ENCODE measurements around the gene PTPRG. TPM values are rescaled to one million over a fixed set of nuclear protein-coding genes. Genes with fewer than 3 reads are reported as not detected.

Gene PTPRG
- polyA plus RNA-seq, 3 donors: 78.2 to 84.6 (median 83.3) TPM

DNA sequence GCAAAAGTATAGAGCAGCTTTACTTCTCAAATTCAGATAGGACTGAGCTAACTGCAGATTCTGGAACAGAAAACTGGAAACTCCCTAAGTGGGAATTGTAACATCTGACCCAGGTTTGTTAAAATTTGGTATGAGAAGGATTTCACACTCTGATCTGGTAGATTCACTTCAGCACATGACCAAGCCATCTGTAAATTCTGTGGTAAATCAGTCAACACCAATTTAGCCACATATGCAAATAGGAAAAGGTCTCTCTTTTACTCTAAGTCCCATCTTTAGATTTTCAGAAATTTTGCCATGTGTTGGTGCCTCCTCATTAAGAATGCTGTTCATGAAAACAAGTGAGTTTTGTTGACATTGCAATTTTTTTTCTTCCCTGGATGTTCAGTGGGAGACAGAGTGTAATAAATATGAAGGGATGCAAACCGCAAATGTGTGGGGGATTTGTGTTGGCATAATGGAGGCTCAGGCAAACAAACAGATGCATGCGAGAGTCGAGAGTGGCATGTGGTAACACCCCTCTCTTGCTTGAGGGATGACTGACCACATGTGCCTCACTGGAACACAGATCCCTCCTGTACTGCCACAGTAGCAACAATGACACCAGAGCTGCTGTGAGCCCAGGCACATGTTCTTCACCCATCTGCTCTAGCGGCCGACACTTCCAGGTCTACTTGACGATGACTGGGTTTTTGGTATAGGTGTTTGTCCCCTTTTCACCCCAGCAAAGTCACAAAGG is 665.4 kb downstream of the PTPRG start:
- DNase-seq: no peak

DNA sequence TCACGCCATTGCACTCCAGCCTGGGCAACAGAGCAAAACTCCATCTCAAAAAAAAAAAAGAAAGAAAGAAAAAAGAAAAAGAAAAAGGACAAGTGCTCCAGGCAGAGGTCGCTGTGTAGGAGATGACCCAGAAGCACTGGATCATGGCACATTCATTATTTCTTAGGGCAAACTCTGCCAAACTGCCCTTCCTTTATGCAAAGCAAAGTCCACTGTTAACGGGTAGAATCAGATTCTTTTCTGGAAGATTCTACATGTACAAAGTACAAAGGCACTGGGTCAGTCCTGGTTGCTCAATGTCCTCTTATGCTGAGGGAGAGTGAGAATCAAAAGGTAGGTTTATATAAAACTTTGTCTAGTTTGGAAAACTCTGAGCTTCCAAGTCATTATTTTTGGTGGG is 667.1 kb downstream of the PTPRG start:
- DNase-seq: no peak

- no peak for DNase-seq
These were observed 667.8 kb downstream of the PTPRG start for GRCh38 chr3:62229211-62229610.

GRCh38 chr3:62229908-62230307 is 668.5 kb downstream of the PTPRG start:
- no peak for DNase-seq

GRCh38 chr3:62233065-62233464 is 671.7 kb downstream of the PTPRG start:
- DNase-seq: no peak

DNA sequence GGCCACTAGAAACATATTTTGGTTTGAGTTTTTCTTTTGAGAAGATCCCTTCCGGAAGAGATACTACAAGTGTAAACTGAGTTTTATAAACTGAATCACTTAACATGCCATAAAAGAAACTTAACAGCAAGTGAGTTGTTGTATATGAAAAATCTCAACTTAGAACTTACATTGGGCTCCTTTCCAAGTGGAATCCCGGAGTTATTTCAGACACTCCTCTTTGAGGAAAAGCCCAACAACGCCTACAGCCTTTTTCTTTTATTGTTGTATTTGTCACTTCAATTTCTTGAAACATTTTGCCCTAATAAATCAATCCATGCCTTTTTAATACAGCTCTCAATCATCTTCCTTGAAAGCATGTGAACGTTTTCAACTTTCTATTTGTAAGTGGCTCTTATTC is 674.6 kb downstream of the PTPRG start:
- no peak for DNase-seq

DNA sequence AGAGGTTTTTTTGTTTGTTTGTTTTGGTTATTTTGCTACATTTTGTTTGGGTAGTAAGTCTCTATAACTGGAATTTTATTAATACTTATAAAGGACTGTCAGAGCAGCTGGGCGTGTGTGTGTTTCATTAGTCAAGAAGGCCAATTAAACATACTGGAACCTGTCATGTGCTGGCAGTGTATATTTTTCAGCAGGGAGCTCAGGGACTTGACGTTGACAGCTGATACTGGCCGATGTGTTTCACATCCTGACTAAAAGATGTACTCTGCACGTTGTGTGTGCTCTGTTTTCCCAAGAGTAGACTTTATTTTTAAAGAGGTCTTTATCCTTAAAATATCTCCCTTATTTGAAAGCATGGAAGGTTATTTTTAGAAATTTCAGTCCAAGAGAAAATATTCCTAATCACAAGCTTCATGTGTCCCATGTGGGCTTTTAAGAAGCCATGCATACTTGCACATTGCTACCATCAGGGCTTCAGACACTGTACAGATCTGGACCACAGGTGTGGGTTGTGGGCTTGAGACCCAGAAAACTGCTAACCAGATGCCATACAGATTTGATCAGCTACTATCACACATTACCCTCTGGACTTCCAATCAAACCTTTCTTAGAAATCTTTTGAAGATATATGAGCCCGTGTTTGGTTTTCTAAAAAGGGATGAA is 676.0 kb downstream of the PTPRG start:
- DNase-seq: no peak

GRCh38 chr3:62238003-62238402 is 676.6 kb downstream of the PTPRG start:
- DNase-seq: no peak

- DNase-seq: no peak
These were observed 677.1 kb downstream of the PTPRG start for GRCh38 chr3:62238431-62238830.

DNA sequence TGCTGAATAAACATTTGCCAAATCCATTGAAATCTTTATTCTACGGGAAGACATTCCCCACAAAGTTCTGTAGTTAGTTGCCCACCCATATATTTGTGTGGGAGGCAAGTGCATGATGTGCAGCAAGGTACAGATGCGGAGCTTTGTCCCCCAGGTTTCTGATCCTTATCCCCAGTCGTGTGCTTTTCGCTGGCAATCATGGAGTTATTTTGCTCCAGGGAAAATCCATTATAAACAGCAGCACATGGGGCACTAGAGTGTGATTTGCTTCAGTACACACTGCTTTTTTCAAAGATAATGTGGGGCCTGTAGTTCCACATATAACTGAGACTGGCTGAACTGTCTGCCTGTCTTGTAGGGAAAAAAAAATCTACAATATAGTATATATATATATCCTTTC is 679.9 kb downstream of the PTPRG start:
- no peak for DNase-seq

DNA sequence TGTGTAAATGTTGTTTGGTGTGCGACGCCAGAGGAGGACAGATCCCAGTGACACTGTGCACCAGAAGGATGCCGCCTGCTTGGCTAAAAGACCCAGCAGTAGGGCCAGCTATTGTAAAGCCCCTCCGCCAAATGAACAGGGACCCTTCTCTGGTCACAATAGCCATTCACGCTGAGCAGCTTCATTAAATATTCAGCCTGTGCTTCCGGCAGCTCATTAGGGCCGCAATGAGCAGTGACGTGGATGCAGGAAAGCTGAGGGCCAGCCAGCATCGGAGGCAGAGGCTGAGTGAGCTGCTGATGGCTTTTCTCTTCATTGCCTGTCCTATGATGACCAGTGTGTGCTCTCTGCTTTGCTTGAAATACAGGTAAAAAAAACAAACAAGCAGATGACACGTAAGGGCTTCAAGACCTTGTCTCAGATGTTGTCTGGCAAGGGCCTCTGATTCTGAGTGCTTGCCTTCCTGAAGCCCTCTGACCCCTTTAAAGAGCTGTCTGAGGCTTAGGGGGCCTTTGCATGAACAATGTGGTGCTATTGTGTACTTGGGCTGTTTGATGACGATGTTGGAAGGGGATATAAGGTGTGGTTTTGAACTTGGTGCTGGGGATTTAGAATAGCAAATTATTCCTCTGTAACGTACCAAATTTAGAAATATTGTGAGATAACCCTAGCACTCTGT is 681.6 kb downstream of the PTPRG start:
- DNase-seq: no peak

DNA sequence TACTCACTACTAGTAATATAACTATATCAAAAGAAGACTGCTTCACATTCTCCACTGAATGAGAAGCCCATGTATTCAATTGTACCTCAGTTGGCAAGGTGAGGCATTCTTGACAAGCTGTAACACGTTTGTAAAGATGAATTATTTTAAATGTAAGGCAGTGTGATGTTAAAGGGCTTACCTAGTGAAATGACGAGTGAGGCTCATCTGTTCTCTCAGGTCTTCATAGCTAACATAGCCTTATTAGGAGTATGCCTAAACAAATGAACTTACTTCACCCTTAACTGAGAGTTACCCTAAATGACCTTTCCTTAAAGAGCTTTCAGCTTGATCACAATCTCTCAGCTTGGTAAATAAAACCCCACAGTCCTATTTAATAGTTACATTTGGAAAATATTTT is 684.7 kb downstream of the PTPRG start:
- DNase-seq: no peak

DNA sequence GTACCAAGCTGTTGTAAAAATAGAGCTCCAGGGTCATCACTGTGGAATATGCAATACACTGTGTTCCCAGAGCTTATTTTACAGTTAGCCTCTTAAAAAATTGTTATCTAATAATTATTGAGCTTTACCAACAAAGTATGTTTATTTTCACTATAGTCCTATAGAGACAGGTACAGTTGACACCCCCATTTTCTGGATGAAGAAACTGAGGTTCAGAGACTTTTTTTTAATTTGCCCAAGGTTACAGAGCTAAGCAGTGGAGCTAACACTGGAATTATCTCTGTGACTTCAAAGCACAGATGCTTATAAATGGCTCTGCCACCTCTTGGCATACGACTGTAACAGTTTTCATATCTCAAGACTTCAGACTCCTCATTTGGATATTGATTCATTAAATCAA is 685.6 kb downstream of the PTPRG start:
- DNase-seq: no peak

DNA sequence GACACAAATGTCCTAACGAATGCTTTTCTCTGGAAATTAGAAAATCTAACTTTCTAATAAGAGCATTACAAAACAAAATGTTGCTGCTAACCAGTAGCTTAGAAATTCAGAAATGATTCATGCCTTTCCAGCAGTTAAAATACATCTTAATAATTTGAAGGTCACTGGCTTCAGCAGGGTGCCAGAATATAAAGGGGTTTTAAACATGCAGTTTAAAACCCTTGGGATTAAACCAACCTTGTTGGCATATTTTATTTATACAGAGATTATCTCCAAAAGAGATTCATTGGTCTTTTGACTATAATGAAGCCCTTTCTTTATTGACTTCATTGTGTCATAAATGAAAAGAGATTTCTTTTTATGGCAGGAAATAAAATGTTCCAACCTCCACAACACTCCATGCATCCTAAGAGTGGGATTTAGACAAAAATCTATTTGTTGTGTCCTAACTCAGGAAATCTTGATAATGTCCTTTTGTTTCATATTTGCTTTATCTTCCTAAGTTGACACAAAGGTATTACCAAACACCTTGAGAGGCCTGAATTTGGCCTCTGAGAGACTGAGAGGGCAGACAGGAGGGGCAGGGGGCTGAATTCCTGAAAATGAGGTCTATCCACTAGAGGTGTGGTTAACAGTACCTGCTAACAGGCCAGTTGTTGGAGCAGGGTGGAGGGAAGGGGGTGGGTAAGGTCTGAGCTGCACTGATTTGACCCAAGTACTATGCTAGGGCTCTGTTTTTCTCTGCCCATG is 687.5 kb downstream of the PTPRG start:
- DNase-seq: no peak

- DNase-seq: no peak
These were observed 688.1 kb downstream of the PTPRG start for GRCh38 chr3:62249484-62249776.

DNA sequence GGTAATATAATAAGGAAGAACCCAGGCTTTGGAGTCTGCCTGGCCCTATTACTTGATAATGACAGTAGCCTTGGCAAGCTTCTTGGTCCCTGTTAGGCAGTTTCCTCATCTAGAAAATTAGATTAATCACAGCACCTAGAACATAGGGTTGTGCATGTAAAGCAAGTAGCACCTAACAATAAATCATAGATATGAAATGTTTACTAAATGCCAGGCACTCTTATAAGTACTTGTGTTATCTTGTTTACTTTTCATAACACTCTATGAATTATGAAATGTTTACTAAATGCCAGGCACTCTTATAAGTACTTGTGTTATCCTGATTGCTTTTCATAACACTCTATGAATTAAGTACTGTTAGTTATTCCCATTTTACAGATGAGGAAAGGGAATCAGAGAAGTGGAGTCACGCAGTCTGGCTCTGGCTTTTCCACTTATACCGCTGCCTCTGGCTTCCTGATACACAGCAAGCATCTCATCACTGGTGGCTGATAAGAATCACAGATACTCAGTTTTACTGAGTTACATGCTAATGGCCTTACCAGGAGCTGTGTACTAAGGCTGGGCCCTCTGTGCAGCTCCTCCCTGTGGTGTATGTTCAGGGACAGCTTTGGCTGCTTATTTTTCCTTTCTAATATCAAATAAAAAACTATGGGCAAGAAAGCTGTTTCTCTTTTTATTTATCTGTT is 688.6 kb downstream of the PTPRG start:
- DNase-seq: no peak

DNA sequence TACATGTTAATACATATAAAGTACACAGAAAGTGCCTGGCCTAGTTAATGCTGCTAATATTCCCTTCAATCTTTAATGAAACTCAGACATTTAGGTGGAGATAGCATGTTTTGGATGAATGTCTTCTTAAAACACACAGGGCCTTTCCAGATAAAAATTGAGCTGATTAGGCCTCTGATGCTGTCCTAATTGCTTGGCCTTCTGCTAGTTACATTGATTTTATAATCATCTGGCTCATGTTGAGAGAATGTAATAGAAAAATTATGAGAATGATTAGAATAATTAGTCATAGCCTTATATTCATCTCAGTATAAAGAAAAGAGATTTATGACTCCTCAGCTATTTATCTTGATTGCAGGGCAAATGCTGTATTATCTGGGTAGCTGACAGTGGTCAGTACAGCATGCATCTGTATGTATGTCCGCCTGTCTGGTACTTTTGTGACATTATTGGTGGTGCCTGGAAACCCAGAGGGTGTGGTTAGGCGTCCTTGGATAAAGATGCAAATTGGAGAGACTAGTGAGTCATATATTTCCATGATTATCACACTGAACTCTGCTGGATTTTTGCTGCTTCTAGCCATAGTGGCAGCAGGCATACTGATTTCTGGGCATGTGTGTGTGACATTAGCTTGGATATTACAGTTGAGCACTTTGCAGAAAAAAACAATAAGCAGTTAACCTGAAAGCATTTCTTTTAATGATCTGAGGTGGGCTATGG is 691.2 kb downstream of the PTPRG start:
- DNase-seq: no peak

- DNase-seq: no peak
These were observed 692.6 kb downstream of the PTPRG start for GRCh38 chr3:62253971-62254370.

- DNase-seq: no peak
These were observed 694.4 kb downstream of the PTPRG start for GRCh38 chr3:62255758-62256157.

GRCh38 chr3:62259924-62260323 is 698.6 kb downstream of the PTPRG start:
- no peak for DNase-seq

GRCh38 chr3:62260655-62261054 is 699.3 kb downstream of the PTPRG start:
- no peak for DNase-seq
